AG09319 (cell line): ENCODE data around the gene DISC1.

Experiments used
- DNase-seq: peaks from one replicate; pipeline ENCODE4 v3.0.0-alpha.2; 2010; ENCODE audit warnings: low read depth; ENCODE audit errors: extremely low read depth
- TF ChIP-seq, protein P1 (sequence below): IDR thresholded peaks from 2 replicates; pipeline ENCODE4 v1.5.1; 2011; ENCODE audit warnings: low read depth, mild to moderate bottlenecking, inconsistent platforms, low read length, moderate library complexity

Gene DISC1

DNA sequence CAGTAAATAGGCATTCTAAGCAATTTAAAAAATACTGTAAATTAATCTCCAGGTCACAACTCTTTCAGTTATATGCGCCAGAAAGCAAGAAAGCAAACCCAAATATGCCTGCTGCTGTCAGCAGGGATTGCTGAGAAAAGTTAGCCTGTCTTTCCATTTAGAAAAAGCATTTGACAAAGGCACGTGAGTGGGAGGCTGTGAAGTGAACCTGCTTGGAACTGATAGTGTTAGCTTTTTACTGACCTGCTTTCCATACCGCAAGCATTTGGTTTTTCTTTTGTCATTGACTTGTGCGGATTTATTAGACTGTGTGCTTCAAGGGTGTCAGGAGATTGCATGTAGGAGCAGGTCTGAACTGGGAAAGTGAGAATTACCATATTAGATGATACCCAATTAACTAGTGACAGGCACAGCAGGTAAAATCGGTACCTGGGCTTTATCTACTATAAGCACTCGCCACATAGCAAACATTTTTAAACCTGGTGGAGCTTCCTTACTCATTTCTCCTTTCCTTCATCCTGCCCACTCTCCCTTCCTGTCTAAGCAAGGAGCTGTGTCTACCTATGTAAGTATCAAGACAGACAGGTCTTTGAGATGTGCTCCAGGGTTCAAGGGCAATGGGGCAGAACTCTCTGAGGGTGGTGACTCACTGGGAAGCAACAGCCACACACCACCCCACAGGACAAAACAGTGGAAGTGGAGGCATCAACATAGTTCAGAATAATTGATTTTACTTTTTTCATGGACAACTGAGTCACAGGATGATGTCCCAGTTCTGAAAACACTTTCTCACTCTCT, 323.9 kb downstream of the DISC1 start:
- no peak for DNase-seq
- TF ChIP-seq, protein P1, sequence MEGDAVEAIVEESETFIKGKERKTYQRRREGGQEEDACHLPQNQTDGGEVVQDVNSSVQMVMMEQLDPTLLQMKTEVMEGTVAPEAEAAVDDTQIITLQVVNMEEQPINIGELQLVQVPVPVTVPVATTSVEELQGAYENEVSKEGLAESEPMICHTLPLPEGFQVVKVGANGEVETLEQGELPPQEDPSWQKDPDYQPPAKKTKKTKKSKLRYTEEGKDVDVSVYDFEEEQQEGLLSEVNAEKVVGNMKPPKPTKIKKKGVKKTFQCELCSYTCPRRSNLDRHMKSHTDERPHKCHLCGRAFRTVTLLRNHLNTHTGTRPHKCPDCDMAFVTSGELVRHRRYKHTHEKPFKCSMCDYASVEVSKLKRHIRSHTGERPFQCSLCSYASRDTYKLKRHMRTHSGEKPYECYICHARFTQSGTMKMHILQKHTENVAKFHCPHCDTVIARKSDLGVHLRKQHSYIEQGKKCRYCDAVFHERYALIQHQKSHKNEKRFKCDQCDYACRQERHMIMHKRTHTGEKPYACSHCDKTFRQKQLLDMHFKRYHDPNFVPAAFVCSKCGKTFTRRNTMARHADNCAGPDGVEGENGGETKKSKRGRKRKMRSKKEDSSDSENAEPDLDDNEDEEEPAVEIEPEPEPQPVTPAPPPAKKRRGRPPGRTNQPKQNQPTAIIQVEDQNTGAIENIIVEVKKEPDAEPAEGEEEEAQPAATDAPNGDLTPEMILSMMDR = no peak

DNA sequence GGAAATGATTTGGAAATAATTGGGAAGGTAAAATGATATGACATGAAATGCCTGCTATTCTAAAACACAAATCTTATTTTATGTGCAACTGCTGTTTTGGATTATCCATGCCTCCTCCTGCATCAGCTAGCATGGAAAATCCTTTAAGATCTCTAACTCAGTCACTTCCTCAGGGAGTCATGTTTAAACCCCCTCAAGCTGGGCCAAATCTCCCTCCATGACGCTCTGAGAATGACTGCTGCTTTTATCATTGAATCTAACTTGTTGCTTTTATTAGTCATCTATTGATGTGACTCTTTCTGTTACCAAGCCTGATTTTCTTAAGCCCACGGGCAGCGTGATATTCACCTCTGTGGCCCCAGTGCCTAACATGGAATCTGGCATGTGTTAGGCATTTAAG, 324.8 kb downstream of the DISC1 start:
- DNase-seq = no peak
- TF ChIP-seq, protein P1 = no peak

DNA sequence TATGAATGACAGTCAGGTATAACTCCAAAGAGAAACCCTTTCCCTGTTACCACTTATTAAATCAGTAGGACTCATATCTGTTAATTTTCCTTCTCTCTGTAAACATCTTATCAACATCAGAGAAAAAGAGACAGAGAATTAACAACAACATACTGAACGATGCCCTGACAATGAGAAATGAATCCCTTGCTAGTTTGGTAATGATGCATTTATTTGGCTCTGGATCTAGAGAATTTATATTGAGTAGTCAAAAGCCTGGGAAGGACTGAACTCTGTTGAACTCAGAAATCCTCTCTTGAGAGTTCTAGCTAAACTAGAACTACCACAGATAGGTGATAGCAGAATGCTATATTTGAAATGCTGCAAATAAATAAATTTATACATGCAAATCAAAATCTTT, 325.6 kb downstream of the DISC1 start:
- no peak for DNase-seq
- TF ChIP-seq, protein P1 = no peak

DNA sequence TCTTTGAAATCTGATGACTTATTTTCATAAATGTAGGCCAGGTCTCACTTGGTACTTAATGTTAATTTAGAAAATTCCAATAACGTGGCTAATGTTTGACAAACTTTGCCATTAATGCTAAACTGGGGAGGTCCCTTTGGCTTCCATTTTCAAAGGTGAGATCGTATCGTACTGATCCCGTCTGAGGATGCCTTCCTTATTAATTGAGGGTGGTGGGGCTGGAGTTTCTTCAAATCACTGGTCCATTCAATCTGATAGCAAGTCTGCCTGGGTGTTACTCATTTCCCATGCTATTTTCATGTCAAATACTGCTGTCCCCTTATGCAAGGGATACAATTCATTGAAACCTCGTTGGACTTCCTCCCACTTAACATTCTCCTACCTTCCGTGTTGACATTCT, 327.1 kb downstream of the DISC1 start:
- TF ChIP-seq, protein P1 = no peak
- no peak for DNase-seq

DNA sequence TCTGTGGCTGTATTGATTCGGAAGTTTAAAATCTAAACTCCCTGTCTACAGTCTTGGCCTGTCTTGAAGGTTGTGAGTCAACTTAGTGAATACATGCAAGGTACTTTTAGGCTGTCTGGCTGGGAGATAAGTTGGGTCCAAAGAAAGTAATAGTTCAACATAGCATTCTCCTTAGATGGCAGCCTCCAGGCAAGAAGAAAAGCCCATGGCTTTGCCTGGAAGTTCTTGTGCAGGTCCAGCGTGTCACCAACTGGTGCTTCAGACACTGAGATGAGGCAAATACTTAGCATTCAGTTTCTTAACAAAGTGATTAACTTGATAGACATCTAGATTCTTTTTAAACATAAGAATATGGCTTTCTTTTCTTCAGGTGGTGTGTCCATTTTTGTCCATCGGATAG, 328.2 kb downstream of the DISC1 start:
- no peak for DNase-seq
- TF ChIP-seq, protein P1 = no peak

DNA sequence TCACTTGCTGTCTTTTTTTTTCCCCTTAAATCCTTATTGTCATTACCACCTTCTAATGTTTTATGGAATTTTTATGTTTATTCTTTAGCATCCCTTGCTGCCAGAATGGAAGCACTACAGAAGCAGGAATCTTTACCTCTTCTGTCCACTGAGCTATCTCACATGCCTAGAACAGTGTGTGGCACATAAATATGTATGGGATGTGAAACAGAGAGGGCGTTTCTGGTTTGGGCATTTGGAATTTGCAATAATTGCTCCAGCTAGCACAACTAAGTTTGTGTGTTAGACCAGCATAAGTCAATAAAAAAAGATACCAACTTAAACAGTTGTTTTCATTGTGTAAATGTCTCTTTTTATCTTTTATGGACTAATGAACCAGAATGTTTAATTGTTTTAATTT, 330.8 kb downstream of the DISC1 start:
- TF ChIP-seq, protein P1 = no peak
- no peak for DNase-seq

DNA sequence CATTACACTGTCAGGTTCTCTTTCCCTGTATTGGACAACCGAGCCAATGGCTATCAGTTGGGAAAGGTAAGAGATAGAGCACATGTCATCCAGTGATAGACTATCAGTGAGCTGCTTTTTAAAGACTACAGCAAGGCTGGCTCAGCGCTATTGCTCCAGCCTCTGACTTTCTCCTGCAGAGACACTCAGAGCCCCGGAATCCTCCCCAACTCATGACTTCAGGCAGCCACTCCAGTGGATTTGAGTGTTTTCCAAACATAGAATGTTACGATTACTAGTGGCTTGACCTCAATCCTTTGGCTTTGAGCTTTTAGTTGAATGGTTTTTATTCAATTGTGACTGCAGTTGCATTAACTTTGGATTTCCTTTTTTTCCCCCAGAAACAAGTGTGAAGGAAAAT, 331.9 kb downstream of the DISC1 start:
- TF ChIP-seq, protein P1 = no peak
- no peak for DNase-seq
